ENCODE results near the gene PAH. TPM values are rescaled to one million over a fixed set of nuclear protein-coding genes. Genes with fewer than 3 reads are reported as not detected.
"Not testable (repeated sequence)": the region's sequence is repeated elsewhere in the genome, so short reads cannot be mapped to it uniquely, and the experiment has no call there.

PAH gene
- total RNA-seq, 3 donors from 2014 or later = not detected

DNA sequence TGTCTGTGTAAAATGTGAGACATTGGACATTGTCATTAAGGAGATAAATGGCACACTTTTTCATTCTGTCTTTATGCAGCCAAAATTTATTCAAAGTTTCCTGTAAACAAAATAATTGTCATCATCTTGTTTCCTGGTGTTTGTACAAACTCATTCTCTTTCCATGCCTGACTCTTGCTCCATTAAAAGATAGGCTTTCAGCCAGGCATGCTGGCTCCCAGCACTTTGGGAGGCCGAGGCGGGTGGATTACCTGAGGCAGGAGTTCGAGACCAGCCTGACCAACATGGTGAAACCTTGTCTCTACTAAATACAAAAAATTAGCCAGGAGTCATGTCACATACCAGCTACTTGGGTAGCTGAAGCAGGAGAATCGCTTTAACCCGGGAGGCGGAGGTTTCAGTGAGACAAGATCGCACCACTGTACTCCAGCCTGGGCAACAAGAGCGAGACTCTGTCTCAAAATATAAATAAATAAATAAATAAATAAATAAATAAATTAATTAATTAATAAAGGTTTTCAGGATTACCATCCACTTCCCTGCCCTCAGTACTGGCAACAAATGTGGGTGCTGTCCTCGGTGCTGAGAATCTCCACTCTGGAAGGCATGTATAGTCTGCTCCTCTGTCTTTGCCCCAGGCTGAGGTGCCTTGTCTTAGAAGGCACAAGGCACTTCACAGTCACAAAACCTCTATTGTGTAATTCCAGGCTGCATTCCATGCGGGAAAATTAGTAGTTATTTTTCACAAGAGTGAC lies 83.2 kb downstream of the PAH start:
- ATAC-seq (no peak), DNase-seq (no peak)
- H3K9me3 ChIP-seq = no peaks in the 10 kb centered on the region
- no peak overlapping the region for H3K4me3 ChIP-seq
- intact Hi-C loops (cut with DNase I, micrococcal nuclease) = no loop called here
- no peaks in the 10 kb centered on the region for H3K4me1 ChIP-seq (ENCODE audit: low read depth)
- no peaks in the 10 kb centered on the region for H3K36me3 ChIP-seq (ENCODE audit: low read depth)
- TF ChIP-seq CTCF (IDR thresholded peaks at IDR 0.05) = no peak

- intact Hi-C loops (cut with DNase I, micrococcal nuclease); ATAC-seq; H3K4me3 ChIP-seq: not testable (repeated sequence)
Measured at GRCh38 chr12:102832826-102833225, 84.2 kb downstream of the PAH start.

DNA sequence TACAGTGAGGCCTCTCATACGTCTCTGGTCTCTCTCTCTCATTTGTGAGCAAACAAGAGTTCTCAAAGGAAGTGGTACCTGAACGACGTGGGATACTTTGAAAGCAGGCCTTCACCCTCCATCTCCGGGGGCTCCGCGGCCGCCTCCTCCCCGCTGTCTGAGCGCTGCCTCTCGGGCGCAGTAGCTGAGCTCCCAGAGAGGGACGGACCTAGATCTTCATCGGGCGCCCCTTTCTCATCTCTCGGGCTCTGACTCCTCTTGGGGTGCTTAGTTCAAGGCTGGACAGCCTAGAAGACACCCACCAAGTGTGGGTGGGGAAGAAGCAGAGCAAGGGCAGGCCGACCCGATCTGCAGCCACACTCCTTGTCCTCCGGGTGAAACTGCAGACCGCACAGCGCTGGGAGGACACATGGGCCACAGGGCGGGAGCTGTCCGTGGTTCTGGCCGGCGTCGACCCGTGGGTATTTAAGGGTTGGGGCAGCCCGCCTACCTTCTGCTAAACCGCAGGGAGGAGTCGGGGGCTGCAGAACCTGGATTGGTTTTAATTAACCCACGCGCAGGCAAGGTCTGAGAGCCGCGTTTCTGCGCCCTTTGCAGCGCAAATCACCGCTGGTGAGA lies 92.7 kb downstream of the PAH start:
- DNase-seq (peak in 2 of 3 donors; percentile 7 to 25), ATAC-seq (peak; percentile 14)
- no peak for TF ChIP-seq CTCF (IDR thresholded peaks at IDR 0.05)
- Histone ChIP-seq H3K4me1 (ENCODE audit: low read depth) (no peaks in the 10 kb centered on the region), H3K9me3 (no peaks in the 10 kb centered on the region), H3K4me3 (no peak overlapping the region), H3K36me3 (ENCODE audit: low read depth) (no peaks in the 10 kb centered on the region)
- intact Hi-C loops (cut with DNase I, micrococcal nuclease) = no loop called here

More at GRCh38 chr12:102832826-102833225, 84.2 kb downstream of the PAH start:
- not testable (repeated sequence) for DNase-seq; H3K9me3 ChIP-seq; H3K4me1 ChIP-seq (ENCODE audit: low read depth); H3K36me3 ChIP-seq (ENCODE audit: low read depth)

DNA sequence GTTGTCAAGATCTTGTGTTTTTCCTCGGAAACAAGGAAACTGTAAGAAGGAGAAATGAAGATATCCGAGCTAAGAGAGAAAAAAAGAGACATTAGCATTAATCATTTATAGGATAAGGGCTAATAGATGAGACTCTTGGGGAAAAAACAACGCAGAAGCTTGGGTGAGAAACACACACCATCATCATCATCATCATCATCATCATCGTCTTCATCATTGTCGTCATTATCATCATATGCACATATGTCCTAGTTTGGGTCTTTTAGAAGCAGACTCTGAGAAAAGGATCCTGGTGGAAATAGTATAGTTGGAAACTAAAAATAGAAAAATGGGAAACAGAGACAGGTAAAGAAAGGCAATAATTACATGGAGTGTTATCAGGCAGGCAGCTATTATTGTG lies 95.9 kb downstream of the PAH start:
- Histone ChIP-seq H3K36me3 (ENCODE audit: low read depth) (no peaks in the 10 kb centered on the region), H3K4me3 (no peak overlapping the region), H3K4me1 (ENCODE audit: low read depth) (no peaks in the 10 kb centered on the region), H3K9me3 (no peaks in the 10 kb centered on the region)
- no peak for TF ChIP-seq CTCF (IDR thresholded peaks at IDR 0.05)
- intact Hi-C loops (cut with DNase I, micrococcal nuclease) = no loop called here
- DNase-seq = no peak
- ATAC-seq = no peak

DNA sequence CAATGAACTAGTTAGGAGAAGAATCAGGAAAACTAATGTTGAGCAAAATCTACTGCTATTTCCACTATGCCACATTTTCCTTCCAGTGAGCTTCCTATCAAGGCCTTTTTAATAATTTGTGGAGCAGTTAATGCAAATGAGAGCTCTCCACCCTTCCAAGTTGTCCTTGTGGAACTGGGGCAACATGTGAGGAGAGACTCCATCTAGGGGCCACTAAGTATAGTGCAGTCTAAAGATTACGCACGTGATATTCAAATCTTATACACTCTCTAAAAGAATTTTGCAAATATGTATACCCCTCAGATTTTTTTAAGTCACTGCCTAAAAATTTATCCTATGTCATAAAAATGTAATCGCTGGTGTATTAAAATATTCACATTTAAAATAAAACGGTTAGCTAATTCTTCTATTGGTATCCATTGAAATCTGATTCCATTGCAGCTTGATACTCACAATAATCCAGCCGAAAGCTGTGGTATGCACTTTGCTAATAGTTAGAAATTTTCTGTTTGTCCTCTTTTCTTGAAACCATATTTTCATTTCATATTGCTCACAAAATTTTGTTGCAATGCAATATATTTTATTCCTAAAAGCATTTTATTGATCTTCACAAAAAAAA lies 100.1 kb downstream of the PAH start:
- H3K4me1 ChIP-seq (ENCODE audit: low read depth) = no peaks in the 10 kb centered on the region
- no peaks in the 10 kb centered on the region for H3K36me3 ChIP-seq (ENCODE audit: low read depth)
- peak; percentile 61 for ATAC-seq
- intact Hi-C loops (cut with DNase I, micrococcal nuclease) = no loop called here
- peak; percentile 42 for TF ChIP-seq CTCF (IDR thresholded peaks at IDR 0.05)
- no peaks in the 10 kb centered on the region for H3K9me3 ChIP-seq
- no peak for DNase-seq
- no peak overlapping the region for H3K4me3 ChIP-seq

Measured in mucosa of descending colon (tissue), 3 donors.